Activated B cell treated with CpG ODN at 0.5 μM for 24 hours (primary cell): Measurements from ENCODE around the gene KCP. TPM values are rescaled to one million over a fixed set of nuclear protein-coding genes. Genes with fewer than 3 reads are reported as not detected.

Experiments used
- ATAC-seq: fragments of 200-7000 bp; cut with Tn5 transposase; one replicate; pipeline ENCODE4 v1.10.0; 2021; ENCODE audit warnings: low read depth, mild to moderate bottlenecking, moderate library complexity
- CTCF ChIA-PET: fragments of 350-600 bp; sonication (Branson Sonifier 250); formaldehyde crosslinking; loops from one replicate; lab custom pipeline; 2021; ENCODE audit warnings: antibody characterized with exemption; lab: Charles Lee
- POLR2A ChIA-PET: fragments of 350-600 bp; sonication (Branson Sonifier 250); formaldehyde crosslinking; loops from one replicate; lab custom pipeline; 2021; ENCODE audit warnings: antibody characterized with exemption; lab: Charles Lee
- DNase-seq: peaks from one replicate; pipeline ENCODE4 v3.0.0; 2022
- H3K27ac Mint-ChIP-seq: one replicate; pipeline ENCODE4 v1.8.0; 2020; ENCODE audit warnings: mixed read lengths
- H3K27me3 Mint-ChIP-seq: one replicate; pipeline ENCODE4 v1.8.0; 2021; ENCODE audit warnings: mixed read lengths
- H3K36me3 Mint-ChIP-seq: one replicate; pipeline ENCODE4 v1.8.0; 2021; ENCODE audit warnings: low read depth, mixed read lengths
- H3K4me1 Mint-ChIP-seq: one replicate; pipeline ENCODE4 v1.8.0; 2021; ENCODE audit warnings: mixed read lengths
- H3K4me3 Mint-ChIP-seq: one replicate; pipeline ENCODE4 v1.8.0; 2020; ENCODE audit warnings: mild to moderate bottlenecking, mixed read lengths
- H3K9me3 Mint-ChIP-seq: one replicate; pipeline ENCODE4 v1.8.0; 2020; ENCODE audit warnings: mixed read lengths
- intact Hi-C: fragments of 100-400 bp; cut with micrococcal nuclease; formaldehyde crosslinking; loops from one replicate; pipeline ENCODE4 v1.15.1; 2024
- total RNA-seq: library from RNA; stranded (reverse); gene quantifications from 2 replicates; pipeline ENCODE4 v1.2.3, GENCODE V29; 2022
- TF ChIP-seq, protein P1 (sequence below): fragments of 200-600 bp; IDR thresholded peaks from one replicate; pipeline ENCODE4 v1.8.0; 2022; ENCODE audit warnings: antibody characterized with exemption, mild to moderate bottlenecking

Gene KCP
- total RNA-seq, 1 donor from 2014 or later = 4.1 TPM

DNA sequence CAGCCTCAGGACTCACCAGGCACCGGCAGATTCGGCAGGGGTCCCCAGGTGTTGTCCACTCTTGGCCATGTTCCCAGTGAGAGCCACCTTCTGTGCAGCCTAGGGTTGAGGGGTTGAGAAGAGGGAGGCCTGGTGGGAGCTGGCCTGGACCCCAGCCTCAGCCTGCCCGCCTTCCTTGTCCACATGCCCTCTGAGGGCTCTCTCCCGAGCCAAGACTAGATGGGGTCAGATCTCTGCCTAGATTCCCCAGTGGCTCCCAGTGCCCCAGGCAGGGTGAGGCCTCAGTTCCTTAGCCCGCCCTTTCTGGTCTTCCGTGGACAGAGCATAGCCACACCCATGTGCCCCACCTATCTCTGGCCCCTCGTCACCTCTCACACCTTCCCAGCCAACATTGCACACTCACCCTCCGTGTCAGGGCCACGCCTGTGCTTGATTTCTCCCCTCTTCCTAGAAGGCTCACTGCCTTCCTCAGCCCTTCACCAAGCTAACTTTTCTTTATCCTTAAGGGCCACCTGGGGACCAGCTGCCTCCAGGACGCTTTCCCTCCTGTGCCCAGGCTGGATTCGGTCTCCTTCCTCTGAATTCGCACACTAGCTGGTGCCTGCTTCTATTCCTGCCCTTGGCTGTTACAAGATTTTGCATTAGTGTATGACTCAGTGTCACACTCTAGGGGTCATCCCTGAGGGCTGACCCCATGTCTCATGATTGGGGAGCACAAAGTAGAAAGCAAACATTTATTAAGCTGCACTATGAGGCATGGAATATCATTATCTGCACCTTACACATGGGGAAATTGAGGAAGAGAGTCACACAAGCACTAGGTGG is 7.5 kb downstream of the KCP start:
- Mint-ChIP-seq H3K27me3 (no peaks in the 10 kb centered on the region), H3K36me3 (no peaks in the 10 kb centered on the region), H3K4me1 (peaks cover 8% of the 10 kb centered on the region), H3K27ac (no peak overlapping the region), H3K4me3 (peak overlapping the region; percentile 28), H3K9me3 (peaks cover 4% of the 10 kb centered on the region)
- intact Hi-C loops = loop anchor here (10.0 kb wide), 2 partner anchors 372 to 572 kb away; no protein-coding TSS in a partner anchor
- no peak for DNase-seq
- ChIA-PET POLR2A (interaction anchor here (1.4 to 2.5 kb wide), 2 partner anchors 12 to 37 kb away, joined by 4 to 7 read pairs; no protein-coding TSS in a partner anchor), CTCF (interaction anchor here (1.0 to 2.6 kb wide), 6 partner anchors 19 to 307 kb away, joined by 3 to 18 read pairs (median 4); no protein-coding TSS in a partner anchor)
- TF ChIP-seq, protein P1, sequence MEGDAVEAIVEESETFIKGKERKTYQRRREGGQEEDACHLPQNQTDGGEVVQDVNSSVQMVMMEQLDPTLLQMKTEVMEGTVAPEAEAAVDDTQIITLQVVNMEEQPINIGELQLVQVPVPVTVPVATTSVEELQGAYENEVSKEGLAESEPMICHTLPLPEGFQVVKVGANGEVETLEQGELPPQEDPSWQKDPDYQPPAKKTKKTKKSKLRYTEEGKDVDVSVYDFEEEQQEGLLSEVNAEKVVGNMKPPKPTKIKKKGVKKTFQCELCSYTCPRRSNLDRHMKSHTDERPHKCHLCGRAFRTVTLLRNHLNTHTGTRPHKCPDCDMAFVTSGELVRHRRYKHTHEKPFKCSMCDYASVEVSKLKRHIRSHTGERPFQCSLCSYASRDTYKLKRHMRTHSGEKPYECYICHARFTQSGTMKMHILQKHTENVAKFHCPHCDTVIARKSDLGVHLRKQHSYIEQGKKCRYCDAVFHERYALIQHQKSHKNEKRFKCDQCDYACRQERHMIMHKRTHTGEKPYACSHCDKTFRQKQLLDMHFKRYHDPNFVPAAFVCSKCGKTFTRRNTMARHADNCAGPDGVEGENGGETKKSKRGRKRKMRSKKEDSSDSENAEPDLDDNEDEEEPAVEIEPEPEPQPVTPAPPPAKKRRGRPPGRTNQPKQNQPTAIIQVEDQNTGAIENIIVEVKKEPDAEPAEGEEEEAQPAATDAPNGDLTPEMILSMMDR = no peak
- no peak for ATAC-seq

DNA sequence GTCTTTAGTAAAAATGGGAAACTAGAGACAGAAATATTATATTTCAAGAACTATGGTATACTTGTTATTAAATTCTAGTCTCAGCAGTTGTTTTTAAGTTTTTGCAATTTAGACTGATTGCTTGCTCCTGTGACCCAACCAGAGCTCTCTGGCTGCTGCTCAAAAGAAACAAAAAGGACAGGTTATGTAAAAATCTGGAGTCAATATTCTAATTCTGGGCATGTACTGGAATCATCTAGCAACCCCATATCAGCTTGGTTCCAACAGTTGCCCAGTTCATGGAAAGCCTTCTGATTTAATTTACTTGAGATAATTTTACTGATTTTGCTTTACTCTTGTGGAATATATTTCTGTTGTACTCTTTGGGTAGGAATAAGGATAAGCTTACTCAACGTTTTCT is 10.3 kb downstream of the KCP start:
- no peak overlapping the region for H3K4me3 Mint-ChIP-seq
- H3K4me1 Mint-ChIP-seq = peaks cover 8% of the 10 kb centered on the region
- intact Hi-C loops = loop anchor here (10.0 kb wide), 2 partner anchors 375 to 575 kb away; no protein-coding TSS in a partner anchor
- TF ChIP-seq, protein P1 = no peak
- H3K27ac Mint-ChIP-seq = no peak overlapping the region
- no peaks in the 10 kb centered on the region for H3K27me3 Mint-ChIP-seq
- ChIA-PET CTCF (interaction anchor here (1.1 to 1.3 kb wide), 2 partner anchors 16 to 47 kb away, joined by 3 to 5 read pairs; no protein-coding TSS in a partner anchor), POLR2A (interaction anchor here (1.6 kb wide), 1 partner anchor 37 kb away, joined by 3 read pairs; the partner anchor contains the start of gene ATP6V1F)
- H3K36me3 Mint-ChIP-seq = no peaks in the 10 kb centered on the region
- peaks cover 4% of the 10 kb centered on the region for H3K9me3 Mint-ChIP-seq
- DNase-seq (no peak), ATAC-seq (no peak)

GRCh38 chr7:128899392-128899791 is 11.1 kb downstream of the KCP start:
- Mint-ChIP-seq H3K9me3 (peaks cover 4% of the 10 kb centered on the region), H3K27me3 (no peaks in the 10 kb centered on the region), H3K27ac (no peak overlapping the region), H3K36me3 (no peaks in the 10 kb centered on the region), H3K4me1 (peaks cover 2% of the 10 kb centered on the region), H3K4me3 (no peak overlapping the region)
- ChIA-PET POLR2A (interaction anchor here (1.6 kb wide), 1 partner anchor 37 kb away, joined by 3 read pairs; the partner anchor contains the start of gene ATP6V1F), CTCF (interaction anchor here (0.7 to 1.3 kb wide), 3 partner anchors 15 to 319 kb away, joined by 3 to 5 read pairs (median 3); no protein-coding TSS in a partner anchor)
- DNase-seq = no peak
- intact Hi-C loops = no loop called here
- no peak for ATAC-seq
- TF ChIP-seq, protein P1 = no peak

GRCh38 chr7:128895320-128895719 is 15.2 kb downstream of the KCP start:
- ChIA-PET CTCF (no interaction called here), POLR2A (no interaction called here)
- Mint-ChIP-seq H3K36me3 (no peaks in the 10 kb centered on the region), H3K27me3 (peaks cover 4% of the 10 kb centered on the region), H3K4me1 (no peaks in the 10 kb centered on the region), H3K4me3 (no peak overlapping the region), H3K9me3 (peaks cover 4% of the 10 kb centered on the region), H3K27ac (no peak overlapping the region)
- no peak for DNase-seq
- ATAC-seq = no peak
- TF ChIP-seq, protein P1 = no peak
- intact Hi-C loops = no loop called here

DNA sequence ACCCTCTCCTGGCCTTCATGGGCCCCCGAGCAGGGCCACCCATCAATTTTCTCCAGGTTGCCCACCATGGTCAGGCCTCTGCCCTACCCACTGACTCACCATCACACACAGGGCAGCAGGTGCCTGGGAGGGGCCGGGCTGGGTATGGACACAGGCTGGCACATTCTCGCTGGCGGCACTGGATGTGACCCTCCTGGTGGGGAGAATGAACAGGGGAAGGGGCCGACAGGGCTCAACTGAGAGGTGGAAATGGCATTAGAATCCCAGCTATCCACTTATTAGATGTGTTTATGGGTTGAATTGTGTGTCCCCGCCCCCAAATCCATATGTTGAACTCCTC is 16.4 kb downstream of the KCP start:
- TF ChIP-seq, protein P1 = no peak

More for the DNA sequence above, 16.4 kb downstream of the KCP start:
- Mint-ChIP-seq H3K4me3 (no peak overlapping the region), H3K27ac (no peak overlapping the region), H3K27me3 (peaks cover 12% of the 10 kb centered on the region), H3K36me3 (no peaks in the 10 kb centered on the region), H3K9me3 (peaks cover 4% of the 10 kb centered on the region), H3K4me1 (peaks cover 2% of the 10 kb centered on the region)
- DNase-seq (no peak), ATAC-seq (no peak)
- CTCF ChIA-PET = no interaction called here
- POLR2A ChIA-PET = no interaction called here
- intact Hi-C loops = no loop called here
